GM21723 (cell line): Measurements from ENCODE around the gene HTRA3.

Source experiments
- ATAC-seq: cut with Tn5 transposase; IDR thresholded peaks from one replicate; pipeline ENCODE4 v1.9.1; 2021; ENCODE audit warnings: mild to moderate bottlenecking, moderate library complexity; ENCODE audit not compliant: unreplicated experiment

HTRA3 gene

DNA sequence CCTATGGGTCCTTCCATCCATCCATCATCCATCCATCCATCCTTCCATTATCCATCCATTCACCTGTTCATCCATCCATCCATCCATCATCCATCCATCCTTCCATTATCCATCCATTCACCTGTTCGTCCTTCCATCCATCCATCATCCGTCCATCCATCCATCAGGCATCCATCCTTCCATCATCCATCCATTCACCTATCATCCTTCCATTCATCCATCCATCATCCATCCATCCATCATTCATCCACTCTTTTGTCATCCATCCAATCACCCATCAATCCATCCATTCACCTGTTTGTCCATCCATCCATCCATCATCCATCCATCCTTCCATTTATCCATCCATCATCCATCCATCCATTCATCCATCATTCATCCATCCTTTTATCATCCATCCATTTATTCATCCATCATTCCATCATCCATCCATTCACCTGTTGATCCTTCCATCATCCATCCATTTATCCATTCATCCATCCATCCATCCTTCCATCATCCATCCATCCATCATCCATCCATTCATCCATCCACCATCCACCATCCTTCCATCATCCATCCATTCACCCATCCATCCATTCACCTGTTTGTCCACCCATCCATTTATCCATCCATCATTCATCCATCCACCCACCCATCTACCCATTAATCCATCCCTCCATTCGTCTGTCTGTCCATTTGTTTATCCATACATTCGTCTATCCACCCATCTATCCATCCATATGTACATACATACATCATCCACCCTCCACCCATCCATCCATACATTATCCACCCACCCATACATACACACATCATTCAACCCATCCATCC is 35.7 kb upstream of the HTRA3 start:
- no peak for ATAC-seq

DNA sequence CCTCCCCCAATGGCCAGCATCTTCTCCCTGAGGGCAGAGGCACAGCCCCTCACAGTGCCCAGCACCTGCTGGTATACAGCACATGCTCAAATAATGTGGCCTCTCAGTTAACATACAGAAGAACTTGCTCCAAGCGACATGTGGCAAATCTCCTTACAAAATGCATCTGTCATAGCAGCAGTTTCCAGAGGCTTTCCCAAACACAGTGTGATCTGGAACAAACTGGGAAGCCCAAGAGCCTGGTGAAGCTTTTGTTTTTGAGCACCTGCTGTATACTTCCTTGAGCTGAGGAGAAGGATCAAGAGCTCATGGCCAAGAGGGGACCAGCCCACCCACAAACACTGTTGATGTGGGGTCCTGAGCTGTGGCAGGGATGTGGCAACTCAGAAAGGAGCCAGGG is 34.8 kb upstream of the HTRA3 start:
- ATAC-seq, result no peak

DNA sequence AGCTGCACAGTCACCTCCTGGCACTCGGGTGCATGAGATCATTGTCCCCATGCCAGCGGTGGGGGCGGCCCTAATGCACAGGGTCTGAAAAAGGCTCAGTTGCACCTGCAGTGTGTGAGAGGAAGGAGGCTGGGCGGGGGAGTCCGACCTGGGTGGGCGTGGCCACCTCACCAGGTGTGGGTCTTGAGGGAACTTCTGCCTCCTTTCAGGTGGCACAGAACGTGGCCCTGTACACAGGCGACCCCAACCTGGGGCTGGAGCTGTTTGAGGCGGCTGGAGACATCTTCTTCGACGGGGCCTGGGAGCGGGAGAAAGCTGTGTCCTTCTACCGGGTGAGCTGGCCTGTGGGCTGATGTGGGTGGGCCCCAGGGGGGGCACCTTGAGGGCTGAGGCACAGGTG is 34.3 kb upstream of the HTRA3 start:
- ATAC-seq, result no peak

DNA sequence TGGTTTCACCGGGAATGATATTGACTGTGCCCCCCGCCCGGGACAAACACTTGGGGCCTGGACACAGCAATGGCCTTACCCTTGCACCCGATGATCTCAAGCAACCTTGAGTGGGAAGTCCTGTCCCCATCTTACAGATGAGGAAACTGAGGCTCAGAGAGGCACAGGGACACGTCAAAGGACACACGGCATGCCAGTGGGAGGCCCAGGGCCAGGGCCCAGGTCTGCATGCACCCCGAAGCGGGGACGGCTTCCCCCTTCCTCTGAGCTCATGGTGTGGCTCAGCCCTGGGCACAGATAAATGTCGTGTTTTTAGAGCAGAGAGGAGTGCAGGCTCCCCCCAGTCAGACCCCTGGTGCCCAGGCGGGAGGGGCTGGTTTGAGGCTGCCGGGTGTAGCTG is 33.9 kb upstream of the HTRA3 start:
- no peak for ATAC-seq

- ATAC-seq, result no peak
These were observed 33.2 kb upstream of the HTRA3 start for GRCh38 chr4:8236106-8236919.

- ATAC-seq, result no peak
These were observed 32.7 kb upstream of the HTRA3 start for GRCh38 chr4:8236920-8237195.

GRCh38 chr4:8237256-8237989 is 32.1 kb upstream of the HTRA3 start:
- ATAC-seq, result no peak

DNA sequence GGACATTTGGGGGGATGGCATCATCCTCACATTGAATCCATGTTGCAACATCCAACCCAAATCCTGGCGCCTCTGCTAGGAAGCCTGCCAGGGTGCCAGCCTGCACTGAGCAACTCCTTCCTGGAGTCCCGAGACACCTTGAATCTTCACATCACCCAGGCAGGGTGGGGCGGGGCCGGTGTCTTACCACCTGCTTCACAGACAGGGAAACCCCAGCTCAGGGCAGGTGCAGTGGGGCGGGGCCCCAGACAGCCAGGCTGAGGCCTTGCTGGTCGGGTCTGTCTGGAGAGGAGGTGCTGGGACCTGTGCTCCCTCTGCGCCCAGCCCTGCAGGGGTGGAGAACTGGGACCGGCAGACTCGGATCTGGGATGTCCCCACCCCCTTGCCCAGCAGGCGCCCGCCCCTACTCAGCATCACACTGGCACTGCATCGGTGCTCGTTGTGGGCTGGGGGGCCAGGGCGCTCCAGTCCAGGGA is 31.5 kb upstream of the HTRA3 start:
- ATAC-seq, result no peak

GRCh38 chr4:8238515-8239053 is 31.0 kb upstream of the HTRA3 start:
- ATAC-seq, result no peak

DNA sequence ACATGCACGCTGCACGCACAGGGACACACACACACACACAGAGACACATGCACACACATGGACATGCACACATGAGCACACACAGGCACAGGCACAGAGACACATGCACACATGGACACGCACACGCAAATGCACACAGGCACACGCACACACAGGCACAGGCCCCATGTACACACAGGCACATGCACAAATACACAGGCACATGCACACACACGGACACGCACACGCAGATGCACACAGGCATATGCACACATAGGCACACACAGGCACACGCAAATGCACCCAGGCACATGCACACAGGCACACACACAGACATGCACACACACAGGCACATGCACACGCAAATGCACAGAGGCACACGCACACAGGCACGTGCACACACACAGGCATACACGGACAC is 30.3 kb upstream of the HTRA3 start:
- ATAC-seq, result no peak

GRCh38 chr4:8239661-8240060 is 29.9 kb upstream of the HTRA3 start:
- ATAC-seq, result no peak

GRCh38 chr4:8240211-8241041 is 29.1 kb upstream of the HTRA3 start:
- no peak for ATAC-seq

- ATAC-seq, result no peak
These were observed 28.3 kb upstream of the HTRA3 start for GRCh38 chr4:8241211-8241779.

- peak; percentile 77 for ATAC-seq
These were observed 27.5 kb upstream of the HTRA3 start for GRCh38 chr4:8241895-8242696.

GRCh38 chr4:8242782-8243560 is 26.6 kb upstream of the HTRA3 start:
- no peak for ATAC-seq

DNA sequence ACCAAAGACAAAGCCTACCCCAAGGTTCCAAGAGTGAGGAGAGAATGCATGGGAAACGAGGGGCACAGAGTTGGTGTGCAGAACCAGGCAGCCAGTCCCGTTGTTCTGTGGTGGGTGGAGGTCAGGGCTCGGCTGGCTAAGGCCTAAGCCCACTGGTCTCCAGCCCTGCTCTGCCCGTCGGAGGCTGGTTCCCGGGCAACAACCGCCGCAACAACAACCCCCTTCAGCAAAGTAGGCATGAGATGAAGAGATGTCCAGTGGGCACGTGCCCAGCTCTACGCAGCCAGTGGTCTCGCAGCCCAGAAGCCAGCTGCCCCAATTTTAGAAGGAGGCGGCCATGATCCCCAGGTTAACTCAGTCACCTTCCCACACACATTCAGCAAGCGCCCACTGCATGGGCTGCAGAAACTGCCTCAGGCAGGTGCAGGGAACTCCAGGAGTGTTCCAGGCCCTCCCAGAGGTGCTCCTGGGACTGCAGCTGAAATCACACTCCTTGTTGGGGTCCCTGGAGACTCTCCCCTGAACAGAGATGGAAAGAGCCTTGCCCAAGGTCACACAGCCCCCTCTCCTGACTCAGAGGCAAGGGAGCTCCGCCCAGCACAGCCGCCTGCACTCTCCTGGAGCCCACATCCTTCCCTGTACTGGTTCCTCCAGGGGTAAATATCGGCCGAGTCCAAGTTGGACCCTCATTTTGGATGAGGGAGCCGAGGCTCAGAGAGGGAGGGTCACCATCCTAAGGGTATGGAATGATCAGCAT is 25.4 kb upstream of the HTRA3 start:
- no peak for ATAC-seq

DNA sequence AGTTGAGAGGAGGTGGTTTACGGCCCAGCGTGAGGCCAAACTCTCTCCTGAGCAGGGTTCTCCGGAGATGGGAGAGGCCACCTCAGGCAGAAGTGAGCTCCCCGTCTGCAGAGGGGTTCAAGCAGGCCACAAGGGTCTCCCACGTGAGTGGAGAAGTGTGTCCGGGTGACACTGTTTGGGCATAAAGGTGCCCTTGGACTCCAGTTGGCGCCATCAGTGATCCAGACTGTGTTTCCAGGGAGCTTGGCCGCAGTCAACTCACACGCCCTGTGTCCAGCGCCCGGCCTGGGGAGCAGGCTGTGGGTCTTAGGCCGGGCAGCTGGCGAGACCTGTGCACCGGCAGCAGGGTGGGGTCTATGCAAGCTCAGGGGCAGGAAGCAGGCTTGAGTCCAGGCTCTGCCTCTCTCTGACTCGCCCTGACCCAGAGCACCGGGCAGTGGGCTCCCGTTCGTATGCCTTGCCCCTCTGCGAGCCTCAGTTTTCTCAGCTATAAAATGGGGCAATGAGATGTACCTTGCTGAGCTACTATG is 24.6 kb upstream of the HTRA3 start:
- no peak for ATAC-seq
